Measurements from ENCODE around the gene SDK2.

Gene SDK2

DNA sequence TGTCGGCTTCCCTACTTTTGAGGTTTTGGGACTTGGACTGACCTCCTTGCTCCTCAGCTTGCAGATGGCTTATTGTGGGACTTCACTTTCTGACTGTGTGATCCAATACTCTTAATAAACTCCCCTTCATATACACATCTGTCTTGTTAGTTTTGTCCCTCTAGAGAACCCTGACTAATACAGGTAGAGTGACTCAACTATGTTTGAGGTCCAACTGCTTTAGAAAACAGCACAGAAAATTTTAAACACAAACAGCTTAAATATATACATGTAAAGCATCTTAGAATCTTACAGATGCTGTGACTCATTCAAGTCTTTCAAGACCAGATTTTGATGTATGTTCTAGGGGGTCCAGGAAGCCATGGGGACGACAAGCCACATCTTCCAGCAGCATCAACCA, 11.7 kb downstream of the SDK2 start:
- no peak for DNase-seq

DNA sequence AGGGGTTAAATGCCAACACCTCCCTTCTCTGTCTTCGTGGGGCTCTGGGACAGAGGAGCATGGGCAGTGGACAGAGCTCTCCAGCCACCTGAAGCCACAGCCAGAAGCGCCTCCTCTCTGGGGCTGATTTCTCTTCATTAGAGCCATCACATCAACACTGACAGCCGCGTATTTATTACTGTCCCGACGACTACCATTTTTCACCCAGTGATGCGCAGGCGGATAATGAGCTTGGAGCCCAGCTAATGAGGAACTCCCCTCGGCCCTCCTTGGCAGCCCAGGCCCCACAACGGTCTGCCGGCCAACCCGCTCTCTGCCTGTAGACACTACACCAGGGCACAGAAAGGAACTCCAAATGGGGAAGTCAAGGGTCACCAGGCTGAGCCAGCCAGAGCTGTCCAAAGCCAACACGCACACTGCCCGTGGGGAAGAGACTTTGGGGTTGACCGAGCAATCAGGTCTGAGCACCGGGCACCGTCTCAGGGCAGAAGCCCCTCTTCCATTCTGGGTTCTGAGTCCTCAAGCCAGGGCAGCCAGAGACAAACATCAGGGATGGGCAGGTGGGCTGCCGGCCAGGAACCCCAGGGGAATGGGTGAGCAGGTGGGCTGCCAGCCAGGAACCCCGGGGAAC, 13.2 kb downstream of the SDK2 start:
- DNase-seq = no peak

DNA sequence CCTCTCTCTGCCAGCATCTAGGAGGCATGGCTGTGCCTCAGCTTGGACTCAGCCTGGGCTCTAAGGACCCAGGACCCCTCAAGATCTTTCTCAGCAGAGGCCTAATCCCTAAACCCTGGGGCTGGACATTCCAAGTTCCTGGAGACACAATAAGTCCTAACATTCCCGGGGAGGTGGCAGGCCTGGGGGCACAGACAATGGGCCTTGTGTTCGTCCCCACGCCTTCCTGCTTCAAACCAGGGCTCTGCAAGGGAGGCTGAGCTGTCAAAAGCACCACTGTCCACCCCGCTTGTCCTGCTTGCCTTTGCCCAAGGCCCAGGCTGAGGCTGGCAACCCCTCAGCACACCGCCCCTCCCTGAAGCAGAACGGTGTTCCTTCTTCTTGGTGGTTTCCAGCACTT, 13.7 kb downstream of the SDK2 start:
- DNase-seq = no peak

DNA sequence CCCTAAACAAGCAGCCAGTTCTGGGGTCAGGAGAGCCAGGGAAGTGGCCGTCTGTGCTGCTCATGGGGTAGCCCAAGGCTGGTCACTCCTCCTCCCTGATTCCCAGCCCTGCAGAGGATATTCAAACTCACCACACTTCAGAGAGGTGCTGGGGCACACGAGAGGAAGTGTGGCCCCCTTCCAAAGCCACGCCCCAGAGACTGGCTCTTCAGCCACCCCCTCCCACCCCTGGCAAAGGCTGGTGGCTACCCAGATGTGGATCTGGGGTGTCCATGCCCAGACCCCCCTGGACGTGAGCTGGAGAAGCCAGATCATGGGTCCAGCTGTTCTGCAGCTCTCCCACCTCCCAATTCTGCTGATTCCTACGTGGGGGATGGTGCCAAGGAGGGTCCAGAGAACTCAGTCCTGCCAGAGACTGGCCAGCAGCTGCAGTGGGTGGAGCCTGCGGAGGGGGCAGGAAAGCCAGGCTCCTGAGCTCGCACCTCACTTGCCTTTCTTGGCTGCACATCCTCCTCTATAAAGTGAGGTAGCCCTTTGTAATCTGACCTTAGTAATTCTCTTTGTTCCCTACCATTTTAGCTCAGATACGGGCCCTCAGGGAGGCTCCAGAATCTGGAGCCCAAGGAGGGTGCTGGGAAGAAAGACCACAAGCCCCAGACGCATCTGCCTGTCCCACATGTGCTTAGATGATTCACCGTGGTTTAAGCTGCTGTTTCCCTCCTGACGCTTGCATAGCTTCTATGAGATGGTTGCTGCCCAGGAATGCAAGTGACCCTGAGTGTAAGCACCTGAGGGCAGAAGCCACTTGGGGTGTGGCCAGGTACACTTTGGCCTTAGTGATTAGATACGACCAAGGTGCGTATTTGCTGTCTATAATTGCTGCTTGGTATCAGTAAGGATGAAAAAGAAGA, 15.3 kb downstream of the SDK2 start:
- DNase-seq = no peak

DNA sequence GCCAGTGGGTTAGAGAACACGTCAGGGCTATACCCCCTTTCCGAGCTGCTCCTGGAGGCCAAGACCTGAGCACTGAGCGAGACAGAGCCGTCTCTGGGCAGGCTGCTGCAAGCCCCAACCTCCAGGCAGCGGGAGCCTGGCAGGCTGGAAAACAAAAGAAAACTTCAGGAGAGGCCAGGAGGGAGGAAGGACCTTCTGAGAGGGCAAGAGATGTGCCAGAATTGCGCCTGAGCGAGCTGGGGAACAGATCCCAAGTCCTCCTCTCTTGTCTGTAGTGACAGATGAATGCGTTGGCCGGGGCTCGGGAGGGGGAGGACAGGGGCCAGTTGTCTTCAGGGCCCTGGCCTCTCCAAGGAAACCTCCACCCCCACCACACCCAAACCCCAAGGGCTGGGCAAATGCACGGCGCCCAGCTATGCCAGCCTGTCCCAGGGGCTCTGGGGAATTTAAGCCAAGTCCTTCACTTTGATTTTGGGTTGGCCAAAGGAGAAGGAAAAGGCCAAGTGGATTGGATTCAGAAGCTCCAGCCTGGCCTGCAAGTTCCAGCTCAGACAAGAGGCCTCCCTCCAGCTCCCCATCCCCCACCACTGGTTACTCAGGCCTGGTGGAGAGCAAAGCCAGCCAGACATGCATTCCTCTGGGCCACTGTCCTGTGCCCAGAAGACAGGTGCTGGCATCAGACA, 18.1 kb downstream of the SDK2 start:
- DNase-seq = no peak

DNA sequence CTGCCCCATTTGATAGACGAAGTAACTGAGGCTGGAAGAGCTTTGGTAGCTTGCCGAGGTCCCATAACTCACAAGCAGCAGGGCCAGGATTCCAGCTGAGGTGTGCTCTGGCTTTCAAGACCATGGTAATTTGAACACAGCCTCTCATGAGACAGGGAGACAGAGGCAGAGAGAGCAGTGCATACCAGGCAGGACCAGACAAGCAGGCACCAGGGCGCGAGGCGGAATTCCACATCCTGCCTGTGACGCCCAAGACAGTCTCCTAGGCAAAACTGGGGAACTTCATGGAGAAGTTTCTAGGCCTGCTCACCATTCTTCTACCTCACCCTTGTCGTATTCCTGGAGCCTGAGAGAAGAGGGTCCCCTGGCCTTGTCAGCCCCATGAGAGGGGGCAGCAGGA, 19.2 kb downstream of the SDK2 start:
- no peak for DNase-seq

DNA sequence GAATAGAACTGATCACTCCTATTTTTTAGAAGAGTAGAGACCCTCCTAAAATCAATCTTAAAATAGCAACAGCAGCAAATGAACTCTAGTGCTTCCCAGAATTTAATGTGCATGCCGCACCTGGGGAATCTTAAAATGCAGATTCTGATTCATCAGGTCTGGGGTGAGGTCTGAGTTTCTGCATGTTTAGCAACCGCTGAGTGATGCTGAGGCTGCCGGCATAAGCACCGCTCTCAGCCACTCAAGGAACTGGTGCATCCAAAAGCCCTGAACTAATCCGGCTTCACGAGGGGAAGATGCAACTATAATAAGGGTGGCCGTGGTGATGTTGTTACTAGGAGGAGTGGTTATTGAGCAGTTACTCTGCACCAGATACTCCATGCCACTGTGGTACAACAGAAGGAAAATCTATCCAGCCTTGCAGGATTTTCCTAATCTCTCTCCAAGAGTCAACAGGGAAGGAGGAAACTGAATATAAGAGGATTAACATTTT, 19.7 kb downstream of the SDK2 start:
- no peak for DNase-seq

DNA sequence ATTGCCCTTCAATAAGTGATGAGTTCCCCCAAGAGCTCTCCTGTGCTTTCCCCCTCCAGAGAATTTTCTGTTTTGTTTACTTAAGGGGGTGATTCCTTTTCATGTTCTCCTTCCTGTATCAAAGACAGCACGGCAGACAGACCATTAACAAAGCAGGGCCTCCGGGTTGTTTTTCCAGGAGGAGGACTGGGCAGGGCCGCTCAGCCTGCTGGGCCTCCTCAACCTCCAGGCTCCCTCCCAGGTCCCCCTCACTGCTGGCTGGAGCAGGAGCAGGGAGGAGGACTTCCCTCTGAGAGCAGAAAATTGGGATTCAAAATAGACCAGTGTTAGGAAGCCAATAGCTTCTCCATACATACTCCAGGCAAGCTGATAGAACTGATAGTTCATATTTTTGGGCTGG, 20.4 kb downstream of the SDK2 start:
- DNase-seq = no peak

DNA sequence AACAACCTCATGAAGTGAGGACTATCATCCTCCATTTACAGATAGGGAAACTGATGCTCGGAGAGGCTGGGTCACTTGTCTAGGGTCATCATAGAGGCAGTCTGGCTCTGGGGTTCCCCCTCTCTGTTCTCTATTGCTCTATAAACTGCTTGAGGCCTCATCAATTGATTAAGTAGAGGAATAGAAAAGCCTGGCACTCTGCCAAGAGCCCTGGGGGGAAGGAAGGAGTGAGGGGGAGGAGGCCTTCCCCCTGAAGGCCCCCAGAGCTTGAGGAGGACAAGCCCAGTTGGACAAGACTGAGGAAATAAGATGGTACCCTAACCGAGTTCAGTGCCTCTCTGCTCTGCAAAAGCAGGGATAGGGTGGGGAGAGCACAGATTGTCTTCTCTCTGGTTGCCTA, 21.0 kb downstream of the SDK2 start:
- no peak for DNase-seq

DNA sequence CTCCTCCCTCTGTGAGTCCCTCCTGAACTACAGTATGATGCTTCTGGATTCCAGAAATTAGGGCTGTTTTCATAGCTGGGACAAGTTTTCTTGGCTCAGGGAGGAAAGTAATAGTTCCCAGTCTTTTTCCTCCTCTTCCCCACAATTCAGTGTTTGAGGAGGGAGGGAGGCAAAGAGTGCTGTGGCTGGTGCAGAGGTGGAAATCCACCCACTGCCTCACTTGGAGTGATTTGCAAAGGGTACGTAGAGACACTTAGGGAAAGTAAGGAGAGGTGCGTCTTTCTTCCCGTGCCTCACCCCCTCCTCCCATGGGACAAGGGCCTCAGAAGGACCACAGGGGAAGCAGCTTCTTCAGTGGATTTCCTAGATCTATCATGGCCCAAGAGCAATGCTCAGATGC, 21.9 kb downstream of the SDK2 start:
- no peak for DNase-seq

DNA sequence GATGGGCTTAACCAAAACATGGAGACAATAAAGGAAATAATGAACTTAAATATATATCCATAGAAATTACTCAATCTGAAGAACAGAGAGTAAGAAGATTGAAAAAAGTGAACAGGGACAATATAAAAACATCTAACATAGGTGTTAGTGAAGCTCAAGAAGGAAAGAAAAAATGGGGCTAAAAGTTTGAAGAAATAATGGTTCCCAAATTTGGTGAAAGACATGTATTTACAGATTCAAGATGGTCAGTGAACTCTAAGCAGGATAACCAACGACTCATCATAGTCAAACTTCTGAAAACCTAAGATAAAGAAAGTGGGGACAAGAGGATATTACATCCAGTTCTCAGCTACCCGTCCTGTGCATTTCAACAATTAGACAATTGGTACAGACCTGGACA, 22.6 kb downstream of the SDK2 start:
- DNase-seq = no peak

DNA sequence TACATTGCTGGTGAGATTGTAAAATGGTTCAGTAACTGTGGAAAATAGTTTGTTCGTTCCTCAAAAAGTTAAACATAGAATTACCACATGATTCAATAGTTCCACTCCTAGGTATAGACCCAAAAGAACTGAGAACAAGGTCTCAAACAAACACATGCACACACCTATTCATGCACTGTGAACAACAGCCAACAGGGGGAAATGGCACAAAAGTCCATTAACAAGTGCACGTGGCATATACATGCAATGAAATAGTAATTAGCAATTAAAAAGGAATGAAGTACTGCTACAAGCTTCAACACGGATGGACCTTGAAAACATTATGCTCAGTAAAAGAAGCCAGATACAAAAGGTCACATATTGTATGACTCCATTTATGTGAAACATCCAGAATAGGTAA, 23.8 kb downstream of the SDK2 start:
- no peak for DNase-seq

DNA sequence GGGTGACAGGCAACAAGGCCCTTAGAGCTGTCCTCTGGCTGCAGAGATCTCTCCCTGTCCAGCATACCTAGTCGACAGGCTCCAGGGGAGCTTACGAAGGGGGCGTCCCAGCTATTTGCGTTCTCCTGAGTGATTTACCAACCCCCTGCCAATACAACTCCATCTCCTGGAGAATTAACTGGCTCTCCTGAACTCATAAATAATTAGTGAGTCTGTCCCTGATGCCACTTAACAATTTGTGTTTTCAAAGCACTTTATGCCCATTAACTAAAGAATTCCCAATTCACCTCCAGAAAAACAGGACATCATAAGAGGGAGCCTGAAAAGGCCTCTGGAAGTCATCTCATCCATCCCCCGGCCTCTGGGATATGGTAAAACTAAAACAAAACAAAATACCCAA, 26.7 kb downstream of the SDK2 start:
- no peak for DNase-seq

DNA sequence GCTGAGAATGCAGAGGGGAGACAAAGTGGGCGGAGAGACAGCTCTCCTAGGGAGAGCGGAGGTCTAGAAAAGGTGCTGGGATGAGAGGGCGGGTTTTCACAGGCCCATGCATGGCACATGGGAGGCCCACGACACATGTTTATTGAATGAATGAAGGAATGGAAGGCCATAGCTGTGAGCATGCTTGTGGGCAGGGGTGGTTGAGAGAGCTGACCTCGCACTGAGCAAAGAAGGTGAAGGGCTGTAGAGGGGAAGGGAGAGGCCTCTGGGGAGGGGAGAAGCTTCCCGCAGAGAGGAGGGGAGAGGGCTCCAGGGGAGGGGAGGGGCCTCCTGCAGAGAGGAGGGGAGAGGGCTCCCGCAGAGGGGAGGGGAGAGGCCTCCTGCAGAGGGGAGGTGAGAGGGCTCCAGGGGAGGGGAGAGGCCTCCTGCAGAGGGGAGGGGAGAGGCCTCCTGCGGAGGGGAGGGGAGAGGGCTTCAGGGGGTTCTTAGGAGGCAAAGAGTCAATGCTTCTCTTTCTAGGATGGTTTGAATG, 27.3 kb downstream of the SDK2 start:
- no peak for DNase-seq

DNA sequence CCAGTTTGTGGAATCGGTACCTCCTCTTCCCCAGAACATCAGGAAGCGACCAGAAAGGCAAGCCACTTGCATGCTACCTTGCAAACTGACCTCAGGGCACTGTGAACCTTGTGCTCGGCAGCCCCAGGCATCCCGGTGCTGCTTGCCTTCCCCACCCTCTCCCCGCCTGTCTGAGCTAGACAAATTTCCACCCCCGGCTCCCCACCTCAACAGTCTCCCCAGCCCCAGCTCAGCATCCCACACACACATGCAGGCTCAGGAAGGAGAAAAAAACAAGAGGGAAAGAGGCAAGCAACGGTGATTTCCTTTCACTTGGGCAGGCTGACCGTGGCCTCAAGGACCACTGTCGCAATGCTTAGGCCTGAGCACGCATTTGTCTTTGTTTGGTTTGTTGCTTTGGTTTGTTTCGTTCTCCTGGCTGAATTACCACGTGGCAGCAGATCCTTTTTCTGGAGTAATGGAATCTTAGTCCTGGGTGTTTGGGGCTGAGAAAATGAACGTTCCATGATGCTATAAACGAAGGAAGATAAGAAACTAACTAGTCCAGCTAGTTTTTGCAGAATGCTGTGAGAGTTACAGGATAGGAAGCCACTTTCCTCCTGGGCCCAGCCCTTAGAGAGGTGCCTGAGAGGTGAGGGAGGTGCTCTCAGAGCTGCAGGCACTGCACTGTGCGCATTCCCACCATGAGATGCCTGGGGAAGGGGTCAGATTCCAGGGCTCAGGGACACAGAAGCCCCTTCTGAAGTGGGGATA, 27.9 kb downstream of the SDK2 start:
- no peak for DNase-seq

DNA sequence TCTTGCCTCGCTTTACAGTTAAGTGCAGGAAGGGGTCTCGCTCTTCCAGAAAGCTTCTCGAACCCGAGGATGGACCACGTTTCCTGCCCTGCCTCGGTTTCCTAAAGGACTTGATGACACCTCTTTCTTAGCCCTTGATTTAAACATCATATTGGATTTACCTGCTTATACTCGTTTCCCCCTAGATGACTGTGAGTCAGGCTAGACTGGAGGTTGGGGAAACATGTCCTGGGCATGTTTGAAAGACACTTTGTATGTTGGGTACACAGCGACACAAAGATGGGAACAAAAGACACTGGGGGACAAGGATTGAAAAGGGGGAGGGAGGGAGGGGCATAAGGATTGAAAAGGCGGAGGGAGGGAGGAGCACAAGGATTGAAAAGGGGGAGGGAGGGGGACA, 30.0 kb downstream of the SDK2 start:
- DNase-seq = no peak

DNA sequence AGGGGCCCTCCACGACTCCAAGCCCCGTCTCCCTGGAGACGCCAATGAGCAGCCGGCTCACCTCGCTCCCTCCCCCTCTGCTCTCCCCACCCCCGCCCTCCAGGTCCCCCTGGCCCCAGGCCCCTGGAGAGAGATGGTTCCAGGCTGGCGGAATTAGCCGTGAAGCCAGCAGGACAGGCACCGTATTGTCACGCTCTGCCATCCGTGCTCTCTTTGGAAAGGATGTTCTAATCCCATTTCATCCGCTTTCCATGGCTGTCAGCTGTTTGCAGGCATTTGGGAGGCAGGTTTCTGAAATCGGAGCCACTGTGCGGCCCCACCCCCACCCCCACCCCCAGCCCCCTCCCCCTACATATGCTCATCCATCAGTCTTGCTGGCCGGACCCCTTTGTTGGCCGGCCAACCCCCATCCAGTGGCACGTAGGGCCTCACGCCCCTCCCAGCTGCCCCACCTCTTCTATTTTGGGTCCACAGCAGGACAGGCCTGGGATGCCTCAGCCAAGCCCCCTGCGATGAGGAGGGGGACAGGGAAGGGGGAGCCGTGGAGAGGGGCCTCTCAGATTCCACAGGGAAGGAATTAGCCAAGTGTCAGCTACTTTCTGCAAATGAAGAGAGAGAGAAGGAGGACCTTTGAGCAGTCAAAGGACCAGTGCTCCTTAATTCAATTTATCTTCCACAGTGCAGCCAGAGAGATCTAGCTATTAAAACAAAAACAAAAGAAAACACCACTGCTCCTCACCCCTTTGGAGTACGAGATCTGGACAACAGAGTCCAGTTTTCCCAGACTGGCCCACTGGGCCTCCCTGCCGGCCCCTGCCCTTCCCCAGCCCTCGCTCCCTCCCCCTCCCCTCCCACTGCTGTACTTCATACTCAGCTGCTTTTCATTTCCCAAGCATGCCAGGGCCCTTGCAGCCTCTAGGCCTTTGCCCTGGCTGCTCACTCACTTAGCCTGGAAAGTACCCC, 30.7 kb downstream of the SDK2 start:
- no peak for DNase-seq

DNA sequence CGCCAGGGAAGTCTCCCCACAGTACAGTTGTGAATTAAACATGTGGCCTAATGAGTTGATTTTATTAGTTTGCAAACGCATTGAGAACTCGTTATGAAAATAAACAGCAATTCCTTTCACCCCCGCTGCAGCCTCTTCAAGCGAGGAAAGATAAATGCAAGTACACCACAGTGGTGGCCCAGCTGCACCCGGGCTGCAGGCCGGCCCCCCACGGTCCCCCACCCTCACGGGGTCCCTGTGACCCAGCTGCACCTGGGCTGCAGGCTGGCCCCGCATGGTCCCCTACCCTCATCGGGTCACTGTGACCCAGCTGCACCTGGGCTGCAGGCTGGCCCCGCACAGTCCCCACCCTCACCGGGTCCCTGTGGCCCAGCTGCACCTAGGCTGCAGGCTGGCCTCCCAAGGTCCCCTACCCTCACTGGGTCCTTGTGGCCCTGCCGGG, 32.2 kb downstream of the SDK2 start:
- no peak for DNase-seq

DNA sequence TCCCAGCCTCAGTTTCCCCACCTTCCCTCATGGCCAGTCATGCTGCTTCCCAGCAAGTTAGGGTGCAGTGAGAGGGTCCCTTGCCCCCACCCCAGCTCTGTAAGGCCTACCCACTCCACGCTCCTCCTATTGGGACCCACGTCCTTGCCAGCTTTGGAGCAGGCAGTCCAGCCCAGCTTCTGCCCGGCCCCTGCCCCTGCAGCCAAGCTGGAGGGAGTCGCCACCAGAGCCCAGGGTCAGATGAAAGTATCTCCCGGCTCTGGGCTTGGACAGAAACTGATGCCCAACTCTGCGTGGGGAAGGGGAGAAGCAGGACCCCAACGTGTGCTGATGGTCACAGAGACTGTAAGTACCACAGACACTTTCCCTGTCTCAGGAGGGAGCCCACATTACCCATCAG, 32.6 kb downstream of the SDK2 start:
- no peak for DNase-seq

DNA sequence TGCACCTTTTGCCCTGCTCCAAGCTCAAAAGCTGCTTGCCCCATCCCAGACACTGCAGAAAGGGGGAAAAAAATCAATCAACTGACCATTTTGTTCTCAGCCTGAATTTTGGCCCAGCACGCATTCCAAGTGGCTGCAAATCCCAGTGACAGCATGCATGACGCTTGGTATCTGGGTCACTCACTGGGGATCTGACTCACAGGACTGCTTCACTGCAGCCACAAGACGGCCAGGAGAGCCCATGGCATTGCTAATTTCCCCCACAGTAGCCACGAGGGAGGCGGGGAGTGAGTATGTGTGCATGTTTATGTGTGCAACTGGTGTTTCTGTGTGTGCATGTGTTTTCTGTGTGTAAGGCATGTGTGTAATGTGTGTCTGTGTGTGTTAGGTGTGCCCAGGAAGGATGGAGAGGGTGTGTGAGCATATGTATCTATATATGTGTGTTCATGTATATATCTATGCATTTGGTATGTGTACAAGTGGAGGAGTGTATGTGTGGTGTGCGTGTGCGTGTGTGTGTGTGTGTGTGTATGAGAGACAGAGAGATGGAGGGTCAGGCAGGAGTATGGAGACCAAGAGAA, 33.8 kb downstream of the SDK2 start:
- no peak for DNase-seq

DNA sequence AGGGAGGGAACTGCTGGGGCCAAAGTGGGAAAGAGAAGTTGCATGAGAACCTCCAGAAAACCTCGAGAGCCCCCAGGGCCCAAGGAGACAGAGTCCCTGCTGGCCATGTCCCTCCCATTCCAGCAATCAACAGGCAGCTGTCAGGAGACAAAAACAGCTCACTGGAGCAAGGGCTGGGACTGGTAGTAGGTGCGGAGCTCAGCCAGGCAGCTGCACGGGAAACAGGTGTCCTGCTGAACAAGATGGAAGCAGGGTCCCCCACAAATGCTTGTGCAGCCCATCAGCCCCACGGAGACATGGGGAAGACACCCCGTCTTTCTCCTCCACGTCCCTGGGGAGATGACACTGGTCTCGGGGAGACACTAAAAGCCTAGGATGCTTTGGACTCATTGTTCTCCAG, 34.5 kb downstream of the SDK2 start:
- DNase-seq = no peak

Data from stimulated activated CD4-positive, alpha-beta T cell treated with anti-CD3 and anti-CD28 coated beads, Interleukin-1b, Interleukin-23, amount 100 ng/mL, for 48 hours (primary cell).